Right lobe of liver (tissue), 6 donors: ENCODE measurements around the gene ASB1. TPM values are rescaled to one million over a fixed set of nuclear protein-coding genes. Genes with fewer than 3 reads are reported as not detected.

ENCODE experiments used
- ATAC-seq, 4 donors: fragments of 200-7000 bp; cut with Tn5 transposase; one replicate each; pipeline ENCODE4 v1.9.1; 2020; ENCODE audit warnings: mild to moderate bottlenecking in 4 of 4, moderate library complexity in 4 of 4
- DNase-seq, 3 donors: peaks; one replicate each; pipeline ENCODE4 v3.0.0-alpha.2; 2020
- H3K27ac ChIP-seq, 3 donors: fragments of 200-600 bp; one replicate each; pipeline ENCODE4 v1.8.0; 2022
- H3K27me3 ChIP-seq, 2 donors: fragments of 200-600 bp; one replicate each; pipeline ENCODE4 v1.8.0; 2022
- H3K36me3 ChIP-seq, 4 donors: fragments of 200-600 bp; sonication (generic) in 1 of 4; one replicate each; pipeline versions ENCODE4 v1.5.1 to v1.8.0; 2017 to 2022; ENCODE audit warnings: control low read depth in 1 of 4
- H3K4me1 ChIP-seq, 4 donors: fragments of 200-600 bp; sonication (generic) in 1 of 4; one replicate each; pipeline versions ENCODE4 v1.5.1 to v1.8.0; 2017 to 2022; ENCODE audit warnings: control low read depth in 1 of 4
- H3K4me3 ChIP-seq, 3 donors: fragments of 200-600 bp; one replicate each; pipeline ENCODE4 v1.8.0; 2022
- H3K9me3 ChIP-seq, 4 donors: fragments of 200-600 bp; sonication (generic) in 1 of 4; one replicate each; pipeline versions ENCODE4 v1.5.1 to v1.8.0; 2017 to 2022; ENCODE audit warnings: control low read depth in 1 of 4
- CTCF ChIP-seq, 4 donors: fragments of 200-600 bp in 3 of 4; fragments of 450-650 bp in 1 of 4; IDR thresholded peaks; one replicate each; pipeline versions ENCODE4 v1.5.1 to v1.8.0; 2016 to 2022; ENCODE audit warnings: antibody characterized with exemption in 4 of 4, mild to moderate bottlenecking in 2 of 4
- POLR2A ChIP-seq: fragments of 450-650 bp; IDR thresholded peaks from one replicate; pipeline ENCODE4 v1.6.1; 2017; ENCODE audit warnings: antibody characterized with exemption, mild to moderate bottlenecking
- WGBS: methylation state at CpG from one replicate; pipeline ENCODE4 v1.1.6; 2018; ENCODE audit warnings: low coverage, low lambda C conversion rate; ENCODE audit not compliant: insufficient coverage; ENCODE audit errors: missing lambda C conversion rate; 5-methylcytosine and 5-hydroxymethylcytosine counted together
- intact Hi-C, 2 donors: fragments of 100-400 bp; cut with DNase I; formaldehyde crosslinking; loops; one replicate each; pipeline versions ENCODE4 v1.11.2 to v1.14.1; 2022
- total RNA-seq, 6 experiments: library from RNA; depleted of rRNA in 2 of 6; stranded (reverse); fragments of >200 nt in 2 of 6; fragmentation: NEBNext Ultra II Directional in 3 of 6; extraction: Animal tissue kit (Norgen Biotek cat#: 25700) in 3 of 6; gene quantifications; one replicate each; pipeline versions ENCODE4 v1.1.0 to v1.2.4, GENCODE V29; 2016 to 2023
- donor health status: DM: no; HTN: yes; CAD: no.
- donor health status: DM: no; HTN: no; CAD: no.
- donor health status: DM: no; HTN: no; CAD: no.
- donor health status: DM: no; HTN: yes; CAD: no.
- donor health status: DM: no; HTN: yes; CAD: no.

Gene ASB1
- total RNA-seq, 6 experiments from 2014 or later = 6.3 to 18.2 (median 8.4) TPM

- Histone ChIP-seq H3K27ac (peak overlapping the region in 2 of 3 donors; percentile 26 to 59), H3K36me3 (peaks cover 0 to 25% (median 5%) of the 10 kb centered on the region in 4 donors), H3K4me3 (no peak overlapping the region), H3K27me3 (no peaks in the 10 kb centered on the region), H3K4me1 (peaks cover 0 to 16% (median 7%) of the 10 kb centered on the region in 4 donors), H3K9me3 (no peaks in the 10 kb centered on the region)
- no peak for DNase-seq
- no peak for ATAC-seq
- TF ChIP-seq CTCF (IDR thresholded peaks at IDR 0.05) (no peak), POLR2A (no peak)
- intact Hi-C loops = loop anchor here in 1 of 2 donors (10.0 kb wide), 1 partner anchor 46 kb away; no protein-coding TSS in a partner anchor
- WGBS = 82% methylated on average over 3 of the region's 11 CpGs
Observed at GRCh38 chr2:238450440-238450861, 23.7 kb downstream of the ASB1 start.

- no peak for TF ChIP-seq CTCF (IDR thresholded peaks at IDR 0.05)
- TF ChIP-seq POLR2A = no peak
- Histone ChIP-seq H3K4me1 (peaks cover 0 to 15% (median 7%) of the 10 kb centered on the region in 4 donors), H3K36me3 (peaks cover 0 to 3% (median under 1%) of the 10 kb centered on the region in 4 donors), H3K27ac (no peak overlapping the region), H3K9me3 (no peaks in the 10 kb centered on the region), H3K4me3 (no peak overlapping the region), H3K27me3 (no peaks in the 10 kb centered on the region)
- WGBS = 100% methylated on average over 3 of the region's 4 CpGs
- DNase-seq (no peak), ATAC-seq (no peak)
- intact Hi-C loops = loop anchor here in 1 of 2 donors (10.0 kb wide), 1 partner anchor 49 kb away; no protein-coding TSS in a partner anchor
Observed at GRCh38 chr2:238453842-238454241, 27.1 kb downstream of the ASB1 start.

DNA sequence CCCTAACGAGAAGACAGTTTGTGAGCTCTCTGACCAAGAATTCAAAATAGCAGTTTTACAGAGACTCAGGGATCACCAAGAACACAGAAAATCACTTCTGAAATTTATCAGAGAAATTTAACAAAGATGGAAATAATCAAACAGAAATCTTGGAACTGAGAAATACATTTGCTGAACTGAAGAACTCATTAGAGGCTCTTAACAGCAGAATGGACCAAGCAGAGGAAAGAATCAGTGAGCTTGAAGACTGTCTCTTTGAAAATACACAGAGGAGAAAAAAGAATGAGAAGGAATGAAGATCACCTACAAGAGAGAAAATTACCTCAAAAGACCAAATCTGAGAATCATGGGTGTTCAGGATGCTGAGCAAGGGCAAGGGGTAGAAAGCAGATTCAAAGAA is 29.7 kb downstream of the ASB1 start:
- WGBS = 90% methylated on average over 1 of the region's 1 CpG
- no peaks in the 10 kb centered on the region for H3K27me3 ChIP-seq

GRCh38 chr2:238456970-238457926 is 30.5 kb downstream of the ASB1 start:
- no peak for DNase-seq
- TF ChIP-seq CTCF (IDR thresholded peaks at IDR 0.05) (no peak), POLR2A (no peak)
- no peaks in the 10 kb centered on the region for H3K27me3 ChIP-seq
- 100% methylated on average over 1 of the region's 10 CpGs for WGBS
- H3K36me3 ChIP-seq = no peaks in the 10 kb centered on the region
- no peak for ATAC-seq
- no peaks in the 10 kb centered on the region for H3K9me3 ChIP-seq
- no peak overlapping the region for H3K4me3 ChIP-seq
- H3K4me1 ChIP-seq = no peaks in the 10 kb centered on the region
- no peak overlapping the region for H3K27ac ChIP-seq
- intact Hi-C loops = loop anchor here in 1 of 2 donors (10.0 kb wide), 1 partner anchor 52 kb away; no protein-coding TSS in a partner anchor

More for the DNA sequence above, 29.7 kb downstream of the ASB1 start:
- Histone ChIP-seq H3K4me1 (no peaks in the 10 kb centered on the region), H3K4me3 (no peak overlapping the region), H3K36me3 (peaks cover 0 to 3% (median under 1%) of the 10 kb centered on the region in 4 donors), H3K9me3 (no peaks in the 10 kb centered on the region), H3K27ac (no peak overlapping the region)
- DNase-seq (no peak), ATAC-seq (no peak)
- intact Hi-C loops = loop anchor here in 1 of 2 donors (10.0 kb wide), 1 partner anchor 52 kb away; no protein-coding TSS in a partner anchor
- TF ChIP-seq POLR2A (no peak), CTCF (IDR thresholded peaks at IDR 0.05) (no peak)
